T-cell (primary cell): ENCODE data around the gene TUFT1. TPM values are rescaled to one million over a fixed set of nuclear protein-coding genes. Genes with fewer than 3 reads are reported as not detected.

Source experiments
- ATAC-seq, 4 experiments: fragments of 200-7000 bp in 3 of 4; fragments of 150-1000 bp in 1 of 4; cut with Tn5 transposase; replicated peaks in 1 of 4; 1 replicate in 3 of 4; 2 replicates in 1 of 4; pipeline ENCODE4 v1.10.0; 2021; ENCODE audit warnings: moderate library complexity in 3 of 4, mild to moderate bottlenecking in 2 of 4, moderate number of reproducible peaks in 1 of 4
- CTCF ChIA-PET, 2 donors: fragments of 300-600 bp; sonication (Branson Sonifier 250); formaldehyde crosslinking; loops; one replicate each; lab custom pipeline; 2022; ENCODE audit warnings: antibody characterized with exemption in 2 of 2; lab: Charles Lee
- POLR2A ChIA-PET, 2 donors: fragments of 300-600 bp; sonication (Branson Sonifier 250); formaldehyde crosslinking; loops; one replicate each; lab custom pipeline; 2022; ENCODE audit warnings: antibody characterized with exemption in 2 of 2; lab: Charles Lee
- DNase-seq, 35 experiments: peaks; one replicate each; pipeline versions ENCODE4 v3.0.0 to v3.0.0-alpha.2; 2013 to 2023
- H3K27ac ChIP-seq: one replicate; pipeline ENCODE4 v1.5.1; 2013; ENCODE audit warnings: low read length
- H3K27me3 ChIP-seq, 2 experiments: replicated peaks in 1 of 2; 1 replicate in 1 of 2; 2 replicates in 1 of 2; pipeline versions ENCODE4 v1.6.1 to v1.7.0; 2013; ENCODE audit warnings: low read length in 1 of 2, mixed read lengths in 1 of 2; ENCODE audit not compliant: control insufficient read depth in 2 of 2, insufficient read depth in 2 of 2; ENCODE audit errors: extremely low read depth in 1 of 2
- H3K36me3 ChIP-seq, 2 donors: 1 replicate in 1 of 2; 2 replicates in 1 of 2; pipeline versions ENCODE4 v1.6.1 to v1.7.0; 2013; ENCODE audit warnings: low read length in 1 of 2; ENCODE audit not compliant: control insufficient read depth in 2 of 2, insufficient read depth in 1 of 2; ENCODE audit errors: extremely low read depth in 1 of 2
- H3K4me1 ChIP-seq, 2 experiments: 1 replicate in 1 of 2; 2 replicates in 1 of 2; pipeline versions ENCODE4 v1.6.1 to v1.7.0; 2013; ENCODE audit warnings: low read length in 2 of 2, mixed read lengths in 1 of 2; ENCODE audit not compliant: insufficient read depth in 2 of 2, control insufficient read depth in 1 of 2; ENCODE audit errors: extremely low read depth in 1 of 2
- H3K4me3 ChIP-seq, 2 donors: 1 replicate in 1 of 2; 2 replicates in 1 of 2; pipeline versions ENCODE4 v1.5.1 to v1.7.0; 2013; ENCODE audit warnings: mild to moderate bottlenecking in 2 of 2, low read length in 1 of 2, moderate library complexity in 1 of 2; ENCODE audit not compliant: control insufficient read depth in 1 of 2; ENCODE audit errors: extremely low read depth in 1 of 2
- H3K9me3 ChIP-seq: 2 replicates; pipeline ENCODE4 v1.7.0; 2013
- H3K27ac Mint-ChIP-seq, 2 donors: one replicate each; pipeline ENCODE4 v1.8.0; 2020 to 2021; ENCODE audit warnings: mild to moderate bottlenecking in 2 of 2, mixed read lengths in 2 of 2
- H3K27me3 Mint-ChIP-seq, 2 donors: one replicate each; pipeline ENCODE4 v1.8.0; 2021 to 2022; ENCODE audit warnings: mixed read lengths in 2 of 2
- H3K36me3 Mint-ChIP-seq: one replicate; pipeline ENCODE4 v1.8.0; 2021; ENCODE audit warnings: mixed read lengths
- H3K4me1 Mint-ChIP-seq, 3 donors: one replicate each; pipeline ENCODE4 v1.8.0; 2020 to 2022; ENCODE audit warnings: mixed read lengths in 3 of 3, mild to moderate bottlenecking in 1 of 3
- H3K4me3 Mint-ChIP-seq, 3 donors: one replicate each; pipeline ENCODE4 v1.8.0; 2020 to 2022; ENCODE audit warnings: mild to moderate bottlenecking in 3 of 3, mixed read lengths in 3 of 3, moderate library complexity in 3 of 3
- H3K9me3 Mint-ChIP-seq, 3 donors: one replicate each; pipeline ENCODE4 v1.8.0; 2020 to 2022; ENCODE audit warnings: mixed read lengths in 3 of 3
- WGBS: methylation state at CpG from one replicate; pipeline ENCODE4 v1.1.5; 2013; ENCODE audit warnings: missing lambda C conversion rate; ENCODE audit not compliant: insufficient coverage; 5-methylcytosine and 5-hydroxymethylcytosine counted together
- total RNA-seq, 35 experiments: library from RNA in 6 of 35; stranded (reverse) in 6 of 35; fragments of 120-200 nt in 1 of 35; gene quantifications; one replicate each; pipeline versions ENCODE4 v1.2.1 to v1.2.4 and lab custom pipeline; 2013 to 2026

Gene TUFT1
- total RNA-seq, 5 donors from 2014 or later (not counting 1 experiment from before 2014, with no cell fraction given) = 2.8 to 5.5 (median 4.3) TPM

- WGBS = under 1% methylated on average over 68 of the region's 68 CpGs
- Histone ChIP-seq H3K4me3 (peak within 1 kb of the TSS; percentile 69 to 90), H3K27me3 (peaks cover 0 to 6% of the 10 kb centered on the region in 2 experiments), H3K27ac (peak within 1 kb of the TSS; percentile 50), H3K4me1 (peaks cover 12 to 29% of the 10 kb centered on the region in 2 experiments), H3K36me3 (no peaks in the 10 kb centered on the region), H3K9me3 (no peaks in the 10 kb centered on the region)
- CTCF ChIA-PET = interaction anchor here (0.5 to 1.2 kb wide), 10 partner anchors 29 to 505 kb away, joined by 3 to 5 read pairs (median 3); partner anchors contain the start of genes TUFT1 (in 1 of the 2) and ZNF687 (in 1 of the 2)
- H3K27me3 Mint-ChIP-seq = no peaks in the 10 kb centered on the region
- peak; percentile 72 to 90 (median 82) for DNase-seq
- no peaks in the 10 kb centered on the region for H3K36me3 Mint-ChIP-seq
- H3K27ac Mint-ChIP-seq = peak within 1 kb of the TSS; percentile 49 to 56
- peak; percentile 96 to 98 (median 98) for ATAC-seq
- POLR2A ChIA-PET = interaction anchor here in 1 of 2 donors (0.5 to 1.0 kb wide), 2 partner anchors 62 to 112 kb away, joined by 3 read pairs; no protein-coding TSS in a partner anchor
- no peaks in the 10 kb centered on the region for H3K9me3 Mint-ChIP-seq
- H3K4me1 Mint-ChIP-seq = peaks cover 25 to 30% (median 27%) of the 10 kb centered on the region in 3 donors
- H3K4me3 Mint-ChIP-seq = peak within 1 kb of the TSS; percentile 83 to 91 (median 90)
These were observed 29.0 kb upstream of the TUFT1 start, which contains the start of gene CGN for GRCh38 chr1:151510957-151511635. CGN (plus strand) TSS chr1:151511387; CDS start chr1:151518520, 7,133 bp downstream.

- Histone ChIP-seq H3K27ac (no peak overlapping the region), H3K27me3 (peaks cover 0 to 6% of the 10 kb centered on the region in 2 experiments), H3K4me1 (peaks cover 12 to 29% of the 10 kb centered on the region in 2 experiments), H3K36me3 (no peaks in the 10 kb centered on the region), H3K4me3 (peak overlapping the region; percentile 69 to 90), H3K9me3 (no peaks in the 10 kb centered on the region)
- Mint-ChIP-seq H3K27ac (no peak overlapping the region), H3K4me1 (peaks cover 25 to 30% (median 27%) of the 10 kb centered on the region in 3 donors), H3K4me3 (peak overlapping the region; percentile 83 to 91 (median 90)), H3K27me3 (no peaks in the 10 kb centered on the region), H3K9me3 (no peaks in the 10 kb centered on the region), H3K36me3 (no peaks in the 10 kb centered on the region)
- ChIA-PET CTCF (interaction anchor here (0.5 to 1.2 kb wide), 9 partner anchors 28 to 504 kb away, joined by 3 to 5 read pairs (median 3); partner anchors contain the start of genes TUFT1 (in 1 of the 2) and ZNF687 (in 1 of the 2)), POLR2A (interaction anchor here in 1 of 2 donors (0.5 to 1.0 kb wide), 2 partner anchors 63 to 113 kb away, joined by 3 read pairs; no protein-coding TSS in a partner anchor)
- peak; percentile 11 to 21 (median 16) for ATAC-seq
- 0% methylated on average over 15 of the region's 23 CpGs for WGBS
- DNase-seq = peak in 20 of 35 experiments; percentile 2 to 46 (median 10)
These were observed 28.4 kb upstream of the TUFT1 start for GRCh38 chr1:151511636-151512215.

DNA sequence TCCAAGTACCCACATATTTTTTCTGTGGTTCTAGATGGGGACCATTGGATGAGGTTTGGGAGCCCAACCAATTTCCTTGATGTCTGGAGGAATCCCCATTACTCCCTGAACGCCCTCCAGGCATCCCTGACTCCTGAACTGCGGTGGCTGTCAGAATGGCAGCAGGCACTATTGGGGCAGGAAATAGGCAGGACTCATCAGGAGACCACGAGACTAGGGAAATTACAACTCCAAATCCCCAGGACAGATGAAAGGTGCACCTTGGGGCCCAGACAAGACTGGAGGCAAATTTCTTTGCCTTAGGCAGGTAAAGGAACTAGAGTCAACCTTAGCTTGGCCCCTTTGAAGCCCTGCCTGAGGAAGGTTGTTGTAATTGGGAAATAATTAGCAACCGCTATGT, 27.8 kb upstream of the TUFT1 start:
- no peaks in the 10 kb centered on the region for H3K36me3 ChIP-seq
- H3K4me3 ChIP-seq = peak overlapping the region; percentile 69 to 90
- ATAC-seq = no peak
- peaks cover 0 to 6% of the 10 kb centered on the region in 2 experiments for H3K27me3 ChIP-seq
- no peak for DNase-seq
- Mint-ChIP-seq H3K27ac (no peak overlapping the region), H3K4me3 (peak overlapping the region; percentile 24 to 90 (median 83)), H3K36me3 (no peaks in the 10 kb centered on the region), H3K9me3 (no peaks in the 10 kb centered on the region), H3K4me1 (peaks cover 25 to 30% (median 27%) of the 10 kb centered on the region in 3 donors), H3K27me3 (no peaks in the 10 kb centered on the region)
- no peaks in the 10 kb centered on the region for H3K9me3 ChIP-seq
- no CpG with 5 or more reads among the region's 4 CpGs for WGBS
- ChIA-PET CTCF (no interaction called here), POLR2A (no interaction called here)
- no peak overlapping the region for H3K27ac ChIP-seq
- peaks cover 12 to 29% of the 10 kb centered on the region in 2 experiments for H3K4me1 ChIP-seq

GRCh38 chr1:151512801-151513625, 27.1 kb upstream of the TUFT1 start:
- CTCF ChIA-PET = no interaction called here

GRCh38 chr1:151513626-151514121, 26.4 kb upstream of the TUFT1 start:
- no peak for DNase-seq
- Mint-ChIP-seq H3K4me3 (peak overlapping the region in 1 of 3 donors; percentile 83), H3K36me3 (no peaks in the 10 kb centered on the region), H3K27ac (no peak overlapping the region), H3K9me3 (no peaks in the 10 kb centered on the region), H3K27me3 (no peaks in the 10 kb centered on the region), H3K4me1 (peaks cover 25 to 30% (median 27%) of the 10 kb centered on the region in 3 donors)
- 100% methylated on average over 3 of the region's 6 CpGs for WGBS
- no peaks in the 10 kb centered on the region for H3K9me3 ChIP-seq
- no peak for ATAC-seq
- CTCF ChIA-PET = interaction anchor here in 1 of 2 donors (0.6 kb wide), 1 partner anchor 27 kb away, joined by 5 read pairs; the partner anchor contains the start of gene TUFT1
- peaks cover 0 to 9% of the 10 kb centered on the region in 2 experiments for H3K27me3 ChIP-seq
- POLR2A ChIA-PET = interaction anchor here in 1 of 2 donors (0.6 kb wide), 1 partner anchor 535 kb away, joined by 4 read pairs; no protein-coding TSS in a partner anchor
- peaks cover 12 to 29% of the 10 kb centered on the region in 2 experiments for H3K4me1 ChIP-seq
- no peak overlapping the region for H3K27ac ChIP-seq
- no peak overlapping the region for H3K4me3 ChIP-seq
- H3K36me3 ChIP-seq = no peaks in the 10 kb centered on the region

More at GRCh38 chr1:151512801-151513625, 27.1 kb upstream of the TUFT1 start:
- Histone ChIP-seq H3K4me1 (peaks cover 12 to 29% of the 10 kb centered on the region in 2 experiments), H3K36me3 (no peaks in the 10 kb centered on the region), H3K27ac (no peak overlapping the region), H3K4me3 (no peak overlapping the region), H3K9me3 (no peaks in the 10 kb centered on the region), H3K27me3 (peaks cover 0 to 6% of the 10 kb centered on the region in 2 experiments)
- H3K4me1 Mint-ChIP-seq = peaks cover 25 to 30% (median 27%) of the 10 kb centered on the region in 3 donors
- WGBS = 100% methylated on average over 1 of the region's 8 CpGs
- no peaks in the 10 kb centered on the region for H3K36me3 Mint-ChIP-seq
- ATAC-seq (no peak), DNase-seq (no peak)
- no peaks in the 10 kb centered on the region for H3K9me3 Mint-ChIP-seq
- POLR2A ChIA-PET = interaction anchor here in 1 of 2 donors (0.6 kb wide), 1 partner anchor 536 kb away, joined by 4 read pairs; no protein-coding TSS in a partner anchor
- H3K27ac Mint-ChIP-seq = no peak overlapping the region
- peak overlapping the region in 1 of 3 donors; percentile 83 for H3K4me3 Mint-ChIP-seq
- no peaks in the 10 kb centered on the region for H3K27me3 Mint-ChIP-seq
